Measurements from ENCODE around the gene ARID3B. TPM values are rescaled to one million over a fixed set of nuclear protein-coding genes. Genes with fewer than 3 reads are reported as not detected.

Gene ARID3B
- total and polyA plus RNA-seq, 4 donors: 6.6 to 10.5 (median 10.2) TPM

GRCh38 chr15:74599156-74599555 lies 58.1 kb downstream of the ARID3B start:
- Histone ChIP-seq H3K4me3 (no peak overlapping the region), H3K9ac (ENCODE audit: insufficient read depth in 1 of 2, low read length in 2 of 2) (peak overlapping the region; percentile 40 to 80), H3K27ac (ENCODE audit: low read depth in 1 of 2, low read length in 1 of 2) (peak overlapping the region in 1 of 2 donors; percentile 80), H3K36me3 (ENCODE audit: control insufficient read depth in 4 of 4, insufficient read depth in 4 of 4, low read length in 4 of 4) (peaks cover 0 to 7% (median 0%) of the 10 kb centered on the region in 4 donors), H3K9me3 (ENCODE audit: control insufficient read depth in 4 of 4, insufficient read depth in 3 of 4, low read length in 3 of 4) (no peaks in the 10 kb centered on the region), H3K27me3 (ENCODE audit: control insufficient read depth in 3 of 3, insufficient read depth in 3 of 3, low read length in 2 of 3) (no peaks in the 10 kb centered on the region), H3K4me1 (ENCODE audit: control insufficient read depth in 5 of 5, insufficient read depth in 5 of 5, low read length in 5 of 5) (peaks cover 0 to 19% (median 10%) of the 10 kb centered on the region in 5 donors)
- WGBS, 2 donors: 74 to 79% methylated on average over 15 of the region's 15 CpGs
- ATAC-seq (ENCODE audit: insufficient read depth, low FRiP score): no peak
- no peak for TF ChIP-seq CTCF (IDR thresholded peaks at IDR 0.05; ENCODE audit: control extremely low read depth, extremely low read depth)
- DNase-seq: no peak

- H3K4me1 ChIP-seq (ENCODE audit: control insufficient read depth in 5 of 5, insufficient read depth in 5 of 5, low read length in 5 of 5): peaks cover 0 to 15% (median 9%) of the 10 kb centered on the region in 5 donors
- ATAC-seq (ENCODE audit: insufficient read depth, low FRiP score): no peak
- H3K27ac ChIP-seq (ENCODE audit: low read depth in 1 of 2, low read length in 1 of 2): no peak overlapping the region
- no peaks in the 10 kb centered on the region for H3K36me3 ChIP-seq (ENCODE audit: control insufficient read depth in 4 of 4, insufficient read depth in 4 of 4, low read length in 4 of 4)
- 93 to 95% methylated on average over 12 to 13 of the region's 13 CpGs for WGBS, 2 donors
- TF ChIP-seq CTCF (IDR thresholded peaks at IDR 0.05; ENCODE audit: control extremely low read depth, extremely low read depth): no peak
- no peak for DNase-seq
- no peaks in the 10 kb centered on the region for H3K27me3 ChIP-seq (ENCODE audit: control insufficient read depth in 3 of 3, insufficient read depth in 3 of 3, low read length in 2 of 3)
- no peak overlapping the region for H3K9ac ChIP-seq (ENCODE audit: insufficient read depth in 1 of 2, low read length in 2 of 2)
- H3K4me3 ChIP-seq: no peak overlapping the region
- no peaks in the 10 kb centered on the region for H3K9me3 ChIP-seq (ENCODE audit: control insufficient read depth in 4 of 4, insufficient read depth in 3 of 4, low read length in 3 of 4)
Observed at GRCh38 chr15:74603026-74603788, 62.2 kb downstream of the ARID3B start.

GRCh38 chr15:74603789-74604705 lies 63.0 kb downstream of the ARID3B start:
- Histone ChIP-seq H3K27me3 (ENCODE audit: control insufficient read depth in 3 of 3, insufficient read depth in 3 of 3, low read length in 2 of 3) (no peaks in the 10 kb centered on the region), H3K27ac (ENCODE audit: low read depth in 1 of 2, low read length in 1 of 2) (no peak overlapping the region), H3K4me1 (ENCODE audit: control insufficient read depth in 5 of 5, insufficient read depth in 5 of 5, low read length in 5 of 5) (peaks cover 0 to 10% (median 8%) of the 10 kb centered on the region in 5 donors), H3K36me3 (ENCODE audit: control insufficient read depth in 4 of 4, insufficient read depth in 4 of 4, low read length in 4 of 4) (no peaks in the 10 kb centered on the region), H3K9ac (ENCODE audit: insufficient read depth in 1 of 2, low read length in 2 of 2) (no peak overlapping the region), H3K4me3 (no peak overlapping the region), H3K9me3 (ENCODE audit: control insufficient read depth in 4 of 4, insufficient read depth in 3 of 4, low read length in 3 of 4) (no peaks in the 10 kb centered on the region)
- DNase-seq (no peak), ATAC-seq (ENCODE audit: insufficient read depth, low FRiP score) (no peak)
- TF ChIP-seq CTCF (IDR thresholded peaks at IDR 0.05; ENCODE audit: control extremely low read depth, extremely low read depth): no peak
- 78 to 89% methylated on average over 10 to 11 of the region's 11 CpGs for WGBS, 2 donors
